Measurements from ENCODE around the gene CDK18. TPM values are rescaled to one million over a fixed set of nuclear protein-coding genes. Genes with fewer than 3 reads are reported as not detected.

Gene CDK18
- total RNA-seq, 1 donor from 2014 or later, result 0.18 TPM

- DNase-seq (ENCODE audit: extremely low read depth, low read depth, low spot score), result no peak
These were observed 2.2 kb upstream of the CDK18 start for GRCh38 chr1:205502111-205502810.

GRCh38 chr1:205502992-205503391, 1.5 kb upstream of the CDK18 start:
- no peak for DNase-seq (ENCODE audit: extremely low read depth, low read depth, low spot score)

- DNase-seq (ENCODE audit: extremely low read depth, low read depth, low spot score), result no peak
These were observed 734 bp downstream of the CDK18 start for GRCh38 chr1:205505076-205505729.

GRCh38 chr1:205505791-205506190, 1.3 kb downstream of the CDK18 start:
- DNase-seq (ENCODE audit: extremely low read depth, low read depth, low spot score), result no peak

GRCh38 chr1:205506409-205507200, 2.1 kb downstream of the CDK18 start:
- no peak for DNase-seq (ENCODE audit: extremely low read depth, low read depth, low spot score)

- no peak for DNase-seq (ENCODE audit: extremely low read depth, low read depth, low spot score)
These were observed 3.8 kb downstream of the CDK18 start for GRCh38 chr1:205508227-205508714.

- DNase-seq (ENCODE audit: extremely low read depth, low read depth, low spot score), result no peak
These were observed 6.0 kb downstream of the CDK18 start for GRCh38 chr1:205510308-205510950.

GRCh38 chr1:205510951-205511330, 6.5 kb downstream of the CDK18 start:
- DNase-seq (ENCODE audit: extremely low read depth, low read depth, low spot score), result no peak

GRCh38 chr1:205512059-205513045, 7.9 kb downstream of the CDK18 start:
- no peak for DNase-seq (ENCODE audit: extremely low read depth, low read depth, low spot score)

GRCh38 chr1:205513774-205514173, 9.3 kb downstream of the CDK18 start:
- DNase-seq (ENCODE audit: extremely low read depth, low read depth, low spot score), result no peak

GRCh38 chr1:205514211-205515142, 10.0 kb downstream of the CDK18 start:
- DNase-seq (ENCODE audit: extremely low read depth, low read depth, low spot score), result no peak

- no peak for DNase-seq (ENCODE audit: extremely low read depth, low read depth, low spot score)
These were observed 11.3 kb downstream of the CDK18 start for GRCh38 chr1:205515781-205516253.

GRCh38 chr1:205516362-205516761, 11.9 kb downstream of the CDK18 start:
- no peak for DNase-seq (ENCODE audit: extremely low read depth, low read depth, low spot score)

- no peak for DNase-seq (ENCODE audit: extremely low read depth, low read depth, low spot score)
These were observed 12.8 kb downstream of the CDK18 start for GRCh38 chr1:205517288-205517687.

GRCh38 chr1:205517763-205518162, 13.3 kb downstream of the CDK18 start:
- no peak for DNase-seq (ENCODE audit: extremely low read depth, low read depth, low spot score)

- DNase-seq (ENCODE audit: extremely low read depth, low read depth, low spot score), result no peak
These were observed 14.4 kb downstream of the CDK18 start for GRCh38 chr1:205518661-205519540.

- DNase-seq (ENCODE audit: extremely low read depth, low read depth, low spot score), result no peak
These were observed 15.2 kb downstream of the CDK18 start for GRCh38 chr1:205519541-205520131.
